ENCODE results near the gene GRK5. TPM values are rescaled to one million over a fixed set of nuclear protein-coding genes. Genes with fewer than 3 reads are reported as not detected.

GRK5 gene
- total RNA-seq, 2 donors from 2014 or later = 85.3 to 90.2 TPM

DNA sequence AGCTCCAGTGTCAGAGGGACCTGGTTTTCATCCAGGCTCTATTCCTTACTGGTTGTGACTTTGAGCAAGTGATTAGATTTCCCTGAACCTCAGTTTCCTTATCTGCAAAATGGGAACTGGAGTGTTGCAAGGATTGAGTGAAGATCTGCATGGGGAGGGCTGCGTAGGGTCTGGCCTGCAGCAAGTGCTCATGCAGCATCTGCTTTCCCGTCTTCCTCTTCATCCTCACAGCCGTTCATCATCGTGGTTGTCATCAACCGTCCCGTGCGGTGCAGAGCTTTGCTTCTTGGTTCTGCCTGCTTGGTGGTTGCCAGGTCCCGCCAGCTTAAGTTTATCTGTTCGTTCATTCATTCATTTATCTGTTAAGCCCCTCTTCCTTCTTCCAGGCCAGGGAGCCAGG, 135.0 kb downstream of the GRK5 start:
- no peak for DNase-seq (ENCODE audit: low spot score)
- no peak for ATAC-seq (ENCODE audit: insufficient number of reproducible peaks, low FRiP score, low read depth)
- Histone ChIP-seq H3K9me3 (no peaks in the 10 kb centered on the region), H3K36me3 (no peaks in the 10 kb centered on the region), H3K4me3 (no peak overlapping the region), H3K27me3 (replicated peaks; ENCODE audit: insufficient read depth) (no peaks in the 10 kb centered on the region), H3K27ac (no peak overlapping the region), H3K4me1 (ENCODE audit: control insufficient read depth in 1 of 2, low read depth in 2 of 2) (peaks cover 11 to 38% of the 10 kb centered on the region in 2 donors)
- TF ChIP-seq, protein P1, sequence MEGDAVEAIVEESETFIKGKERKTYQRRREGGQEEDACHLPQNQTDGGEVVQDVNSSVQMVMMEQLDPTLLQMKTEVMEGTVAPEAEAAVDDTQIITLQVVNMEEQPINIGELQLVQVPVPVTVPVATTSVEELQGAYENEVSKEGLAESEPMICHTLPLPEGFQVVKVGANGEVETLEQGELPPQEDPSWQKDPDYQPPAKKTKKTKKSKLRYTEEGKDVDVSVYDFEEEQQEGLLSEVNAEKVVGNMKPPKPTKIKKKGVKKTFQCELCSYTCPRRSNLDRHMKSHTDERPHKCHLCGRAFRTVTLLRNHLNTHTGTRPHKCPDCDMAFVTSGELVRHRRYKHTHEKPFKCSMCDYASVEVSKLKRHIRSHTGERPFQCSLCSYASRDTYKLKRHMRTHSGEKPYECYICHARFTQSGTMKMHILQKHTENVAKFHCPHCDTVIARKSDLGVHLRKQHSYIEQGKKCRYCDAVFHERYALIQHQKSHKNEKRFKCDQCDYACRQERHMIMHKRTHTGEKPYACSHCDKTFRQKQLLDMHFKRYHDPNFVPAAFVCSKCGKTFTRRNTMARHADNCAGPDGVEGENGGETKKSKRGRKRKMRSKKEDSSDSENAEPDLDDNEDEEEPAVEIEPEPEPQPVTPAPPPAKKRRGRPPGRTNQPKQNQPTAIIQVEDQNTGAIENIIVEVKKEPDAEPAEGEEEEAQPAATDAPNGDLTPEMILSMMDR (IDR thresholded peaks at IDR 0.05) = no peak

DNA sequence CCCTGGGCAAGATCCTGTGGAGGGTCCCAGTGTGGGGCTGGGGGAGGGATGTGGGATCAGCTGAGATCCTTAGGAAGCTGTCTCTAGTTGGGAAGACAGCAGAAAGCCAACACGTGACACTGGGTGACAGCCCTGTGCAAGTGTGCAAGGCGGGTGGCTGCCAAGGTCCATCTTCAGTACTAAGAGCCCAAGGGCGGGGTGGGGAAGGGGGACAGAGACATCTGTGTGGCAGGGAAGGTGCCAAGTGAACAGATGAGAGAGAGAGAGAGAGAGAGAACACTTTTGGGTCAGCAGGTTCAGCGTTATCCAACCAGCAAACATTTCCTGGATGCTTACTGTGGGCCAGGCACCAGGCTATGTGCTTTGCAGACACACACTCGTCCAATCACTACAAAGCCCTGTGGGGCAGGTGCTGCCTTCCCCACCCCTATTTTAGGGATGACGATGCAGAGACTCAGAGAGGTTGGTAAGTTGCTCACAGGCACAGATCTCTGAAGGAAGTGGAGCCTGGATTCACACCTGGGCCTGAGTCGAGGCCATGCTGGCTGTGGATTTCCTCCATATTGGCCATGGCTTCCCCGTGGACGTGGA, 135.7 kb downstream of the GRK5 start:
- DNase-seq (ENCODE audit: low spot score) (no peak), ATAC-seq (ENCODE audit: insufficient number of reproducible peaks, low FRiP score, low read depth) (no peak)
- H3K27ac ChIP-seq = no peak overlapping the region
- TF ChIP-seq, protein P1 (IDR thresholded peaks at IDR 0.05) = no peak
- H3K4me3 ChIP-seq = no peak overlapping the region
- H3K9me3 ChIP-seq = no peaks in the 10 kb centered on the region
- no peaks in the 10 kb centered on the region for H3K36me3 ChIP-seq
- no peaks in the 10 kb centered on the region for H3K27me3 ChIP-seq (replicated peaks; ENCODE audit: insufficient read depth)
- peaks cover 12 to 41% of the 10 kb centered on the region in 2 donors for H3K4me1 ChIP-seq (ENCODE audit: control insufficient read depth in 1 of 2, low read depth in 2 of 2)

DNA sequence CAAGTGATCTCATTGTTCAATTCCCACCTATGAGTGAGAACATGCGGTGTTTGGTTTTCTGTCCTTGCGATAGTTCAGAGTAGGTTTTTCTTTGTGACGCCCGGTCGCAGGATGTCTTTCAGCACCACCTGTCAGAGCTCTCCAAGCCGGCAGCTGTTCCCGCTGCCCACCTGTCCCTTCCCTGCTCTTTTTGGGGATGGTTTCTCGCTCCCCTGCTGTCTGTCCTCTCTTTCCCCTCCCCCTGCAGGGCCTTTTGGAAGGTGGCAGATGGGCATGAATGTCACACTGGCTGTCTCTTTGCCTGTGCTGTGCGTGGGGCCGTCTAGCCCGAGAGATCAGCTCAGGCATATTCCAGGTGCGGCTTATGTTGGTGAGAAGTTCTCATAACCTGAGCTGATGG, 137.0 kb downstream of the GRK5 start:
- DNase-seq (ENCODE audit: low spot score) (no peak), ATAC-seq (ENCODE audit: insufficient number of reproducible peaks, low FRiP score, low read depth) (no peak)
- Histone ChIP-seq H3K4me1 (ENCODE audit: control insufficient read depth in 1 of 2, low read depth in 2 of 2) (peaks cover 23 to 54% of the 10 kb centered on the region in 2 donors), H3K27me3 (replicated peaks; ENCODE audit: insufficient read depth) (no peaks in the 10 kb centered on the region), H3K36me3 (no peaks in the 10 kb centered on the region), H3K4me3 (no peak overlapping the region), H3K27ac (no peak overlapping the region), H3K9me3 (no peaks in the 10 kb centered on the region)
- TF ChIP-seq, protein P1 (IDR thresholded peaks at IDR 0.05) = no peak

DNA sequence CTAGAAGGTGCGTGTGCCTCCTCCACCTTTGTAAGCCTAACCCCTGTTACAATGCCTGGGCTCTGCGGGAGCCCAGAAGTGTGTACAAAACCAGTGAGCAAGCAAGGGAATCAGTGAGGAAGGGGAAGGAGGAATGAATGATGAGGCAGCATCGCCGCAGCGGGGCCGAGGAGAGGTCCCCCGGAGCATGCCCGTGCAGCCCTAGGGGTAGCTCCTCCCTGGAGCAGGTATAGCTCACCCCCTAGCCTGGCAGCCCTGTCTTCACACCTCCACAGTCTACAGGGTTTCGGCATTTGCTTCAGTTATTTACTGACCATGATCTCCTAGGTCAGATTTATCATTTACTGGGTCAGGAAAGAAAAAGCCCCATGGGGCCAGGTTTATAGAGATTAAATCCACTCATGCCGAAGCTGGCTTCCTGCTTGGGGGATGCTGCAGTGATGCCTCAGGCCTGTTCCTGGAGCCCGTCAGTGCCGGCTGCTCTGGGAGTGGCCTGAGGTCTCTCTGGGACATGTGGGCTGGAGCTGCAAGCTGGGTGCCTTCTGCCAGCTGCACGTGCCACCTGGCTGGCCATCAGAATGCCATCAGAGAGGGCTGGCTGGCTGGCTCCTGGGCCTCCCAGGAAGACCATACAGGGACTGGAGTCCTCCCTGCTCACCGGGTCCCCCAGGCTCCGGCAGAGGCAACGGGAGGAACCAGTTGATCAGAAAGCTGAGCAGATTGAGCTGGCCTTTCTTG, 138.9 kb downstream of the GRK5 start:
- Histone ChIP-seq H3K9me3 (no peaks in the 10 kb centered on the region), H3K4me1 (ENCODE audit: control insufficient read depth in 1 of 2, low read depth in 2 of 2) (peaks cover 34 to 68% of the 10 kb centered on the region in 2 donors), H3K4me3 (no peak overlapping the region), H3K27me3 (replicated peaks; ENCODE audit: insufficient read depth) (no peaks in the 10 kb centered on the region), H3K27ac (no peak overlapping the region), H3K36me3 (no peaks in the 10 kb centered on the region)
- TF ChIP-seq, protein P1 (IDR thresholded peaks at IDR 0.05) = no peak
- DNase-seq (ENCODE audit: low spot score) = no peak
- no peak for ATAC-seq (ENCODE audit: insufficient number of reproducible peaks, low FRiP score, low read depth)

DNA sequence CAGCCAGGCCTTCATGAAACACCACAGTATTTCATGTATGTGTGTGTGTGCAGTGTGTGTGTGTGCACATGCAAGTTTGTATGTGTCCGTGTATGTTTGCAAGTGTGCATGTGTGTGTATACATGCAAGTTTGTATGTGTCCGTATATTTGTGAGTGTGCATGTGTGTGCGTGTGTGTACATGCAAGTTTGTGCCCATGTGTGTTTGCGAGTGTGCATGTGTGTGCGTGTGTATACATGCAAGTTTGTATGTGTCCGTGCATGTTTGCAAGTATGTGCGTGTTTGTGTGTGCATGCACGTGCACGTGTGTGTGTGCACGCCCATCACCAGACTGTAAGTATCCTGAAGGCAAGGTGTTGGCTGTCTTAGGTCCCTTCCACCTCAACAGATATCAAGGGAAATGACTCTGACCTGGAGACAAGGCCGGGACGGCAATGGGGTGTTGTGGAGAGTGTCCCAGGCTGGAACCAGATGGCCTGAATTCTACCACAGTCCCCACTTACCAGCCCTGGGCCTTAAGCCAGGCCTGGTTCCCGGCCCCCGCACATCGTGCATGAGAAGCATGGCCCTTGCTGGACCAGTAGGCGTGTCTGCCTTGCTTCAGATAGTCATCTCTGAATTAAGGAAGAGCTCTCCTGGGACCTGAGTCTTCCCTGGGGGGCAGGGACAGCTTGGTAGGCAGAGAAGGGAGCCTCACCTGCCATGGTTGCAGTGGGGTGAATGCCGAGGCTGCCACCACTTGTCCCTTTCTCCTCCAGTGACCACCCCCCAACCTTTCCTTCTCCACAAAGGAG, 140.0 kb downstream of the GRK5 start:
- H3K36me3 ChIP-seq = no peaks in the 10 kb centered on the region
- no peak overlapping the region for H3K27ac ChIP-seq
- H3K4me1 ChIP-seq (ENCODE audit: control insufficient read depth in 1 of 2, low read depth in 2 of 2) = peaks cover 29 to 59% of the 10 kb centered on the region in 2 donors
- H3K4me3 ChIP-seq = no peak overlapping the region
- DNase-seq (ENCODE audit: low spot score) = no peak
- TF ChIP-seq, protein P1 (IDR thresholded peaks at IDR 0.05) = no peak
- H3K9me3 ChIP-seq = no peaks in the 10 kb centered on the region
- ATAC-seq (ENCODE audit: insufficient number of reproducible peaks, low FRiP score, low read depth) = no peak
- H3K27me3 ChIP-seq (replicated peaks; ENCODE audit: insufficient read depth) = no peaks in the 10 kb centered on the region
